Measurements from ENCODE around the gene EPPIN. TPM values are rescaled to one million over a fixed set of nuclear protein-coding genes. Genes with fewer than 3 reads are reported as not detected.

The EPPIN gene
- total and polyA plus RNA-seq, 2 donors (not counting 1 experiment from before 2014, with no cell fraction given), result not detected

GRCh38 chr20:45495501-45495941 lies 51.7 kb downstream of the EPPIN start:
- no peak overlapping the region for H3K4me2 ChIP-seq (ENCODE audit: extremely low read depth, insufficient read depth, low read length)
- no peaks in the 10 kb centered on the region for H3K27me3 ChIP-seq (ENCODE audit: control insufficient read depth, insufficient read depth, low read length)
- no peak overlapping the region for H3K27ac ChIP-seq (ENCODE audit: insufficient read depth, low read length)
- H3K36me3 ChIP-seq (ENCODE audit: control insufficient read depth, insufficient read depth, low read length), result no peaks in the 10 kb centered on the region
- H4K20me1 ChIP-seq (ENCODE audit: control insufficient read depth, extremely low read depth, insufficient read depth, low read length), result no peaks in the 10 kb centered on the region
- no peaks in the 10 kb centered on the region for H3K9me3 ChIP-seq (ENCODE audit: control insufficient read depth, insufficient read depth, low read depth, low read length)
- H2AFZ ChIP-seq (ENCODE audit: low read length), result no peak overlapping the region
- no peak overlapping the region for H3K9ac ChIP-seq (ENCODE audit: insufficient read depth, low read length)
- no peak for DNase-seq (ENCODE audit: low read depth in 2 of 2)
- TF ChIP-seq EZH2 (IDR thresholded peaks at IDR 0.05; ENCODE audit: low read length, missing control alignments) (no peak), CTCF (conservative IDR thresholded peaks at IDR 0.05 in 1 of 2, IDR thresholded peaks at IDR 0.05 in 1 of 2; ENCODE audit: low read depth in 1 of 2, low read length in 2 of 2) (no peak)
- no peaks in the 10 kb centered on the region for H3K4me1 ChIP-seq (ENCODE audit: control insufficient read depth, extremely low read depth, insufficient read depth, low read length)
- H3K79me2 ChIP-seq (ENCODE audit: control insufficient read depth, insufficient read depth, low read length), result no peaks in the 10 kb centered on the region
- H3K4me3 ChIP-seq (replicated peaks in 1 of 4; ENCODE audit: control extremely low read depth in 1 of 4, insufficient read depth in 1 of 4, low read depth in 3 of 4, low read length in 4 of 4), result no peak overlapping the region

Other genes starting within 250 kb of the EPPIN start
- not detected in 2 replicates for gene RBPJL, start 240.6 kb downstream of the EPPIN start, total RNA-seq
- not detected in 2 replicates for gene RBPJL, start 240.6 kb downstream of the EPPIN start, polyA plus RNA-seq
- gene MATN4, start 239.1 kb downstream of the EPPIN start, total RNA-seq, result under 0.01 TPM in 2 replicates
- 0.02 and 0.06 TPM in 2 replicates for gene MATN4, start 239.1 kb downstream of the EPPIN start, polyA plus RNA-seq
- 142 and 175 TPM in 2 replicates for gene SDC4, start 199.0 kb downstream of the EPPIN start, total RNA-seq
- gene SDC4, start 199.0 kb downstream of the EPPIN start, polyA plus RNA-seq, result 226 and 312 TPM in 2 replicates
- gene SYS1, start 184.2 kb downstream of the EPPIN start, total RNA-seq, result 20.0 and 20.5 TPM in 2 replicates
- 21.9 and 23.4 TPM in 2 replicates for gene SYS1, start 184.2 kb downstream of the EPPIN start, polyA plus RNA-seq
- gene TP53TG5, start 169.1 kb downstream of the EPPIN start, total RNA-seq, result under 0.01 TPM in 1 of 2 replicates, not detected in the other
- gene TP53TG5, start 169.1 kb downstream of the EPPIN start, polyA plus RNA-seq, result 0.14 TPM in 1 of 2 replicates, not detected in the other
- 3.9 and 4.8 TPM in 2 replicates for gene DBNDD2, start 139.1 kb downstream of the EPPIN start, total RNA-seq
- 28.1 and 51.8 TPM in 2 replicates for gene DBNDD2, start 139.1 kb downstream of the EPPIN start, polyA plus RNA-seq
- gene PIGT, start 131.3 kb downstream of the EPPIN start, total RNA-seq, result 25.8 and 26.2 TPM in 2 replicates
- gene PIGT, start 131.3 kb downstream of the EPPIN start, polyA plus RNA-seq, result 53.9 and 70.0 TPM in 2 replicates
- gene WFDC2, start 77.6 kb downstream of the EPPIN start, total RNA-seq, result not detected in 2 replicates
- gene WFDC2, start 77.6 kb downstream of the EPPIN start, polyA plus RNA-seq, result not detected in 2 replicates
- gene SPINT3, start 31.8 kb downstream of the EPPIN start, total RNA-seq, result not detected in 2 replicates
- gene SPINT3, start 31.8 kb downstream of the EPPIN start, polyA plus RNA-seq, result not detected in 2 replicates
- gene WFDC6, start 7.9 kb downstream of the EPPIN start, total RNA-seq, result not detected in 2 replicates
- gene WFDC6, start 7.9 kb downstream of the EPPIN start, polyA plus RNA-seq, result not detected in 2 replicates
- not detected in 2 replicates for gene WFDC8, start 31.9 kb upstream of the EPPIN start, total RNA-seq
- gene WFDC8, start 31.9 kb upstream of the EPPIN start, polyA plus RNA-seq, result not detected in 2 replicates
- not detected in 2 replicates for gene WFDC10A, start 82.3 kb upstream of the EPPIN start, total RNA-seq
- not detected in 2 replicates for gene WFDC10A, start 82.3 kb upstream of the EPPIN start, polyA plus RNA-seq
- not detected in 2 replicates for gene WFDC9, start 83.9 kb upstream of the EPPIN start, total RNA-seq
- gene WFDC9, start 83.9 kb upstream of the EPPIN start, polyA plus RNA-seq, result not detected in 2 replicates
- not detected in 2 replicates for gene WFDC11, start 122.8 kb upstream of the EPPIN start, total RNA-seq
- gene WFDC11, start 122.8 kb upstream of the EPPIN start, polyA plus RNA-seq, result not detected in 2 replicates
- not detected in 2 replicates for gene WFDC13, start 154.6 kb upstream of the EPPIN start, total RNA-seq
- gene WFDC13, start 154.6 kb upstream of the EPPIN start, polyA plus RNA-seq, result not detected in 2 replicates
- not detected in 2 replicates for gene WFDC10B, start 157.6 kb upstream of the EPPIN start, total RNA-seq
- gene WFDC10B, start 157.6 kb upstream of the EPPIN start, polyA plus RNA-seq, result 0.22 TPM in 1 of 2 replicates, not detected in the other
- gene SPINT4, start 174.9 kb upstream of the EPPIN start, total RNA-seq, result not detected in 2 replicates
- not detected in 2 replicates for gene SPINT4, start 174.9 kb upstream of the EPPIN start, polyA plus RNA-seq
- 0.50 and 0.51 TPM in 2 replicates for gene WFDC3, start 244.5 kb upstream of the EPPIN start, total RNA-seq
- gene WFDC3, start 244.5 kb upstream of the EPPIN start, polyA plus RNA-seq, result 1.7 TPM in 1 of 2 replicates, not detected in the other
- 14.7 and 15.9 TPM in 2 replicates for gene DNTTIP1, start 244.6 kb upstream of the EPPIN start, total RNA-seq
- 37.4 and 43.2 TPM in 2 replicates for gene DNTTIP1, start 244.6 kb upstream of the EPPIN start, polyA plus RNA-seq

Measured in fibroblast of lung (primary cell).